ENCODE measurements around the gene TRDMT1.

The TRDMT1 gene

GRCh38 chr10:17177014-17177413 is 24.5 kb downstream of the TRDMT1 start:
- H3K4me2 ChIP-seq (ENCODE audit: low read length), result no peak overlapping the region
- no peak overlapping the region for H3K9ac ChIP-seq (ENCODE audit: low read length)
- H2BK15ac ChIP-seq (replicated peaks; ENCODE audit: low read depth), result no peak overlapping the region
- no peaks in the 10 kb centered on the region for H3K27me3 ChIP-seq (ENCODE audit: insufficient read depth, low read length, poor library complexity)
- no peak overlapping the region for H2AK5ac ChIP-seq (ENCODE audit: low read length)
- no peak for DNase-seq
- no peak overlapping the region for H2BK5ac ChIP-seq (ENCODE audit: low read length)
- WGBS (ENCODE audit: extremely low coverage, insufficient coverage, low lambda C conversion rate), result no CpG with 5 or more reads among the region's 1 CpG
- H3K79me1 ChIP-seq (ENCODE audit: low read length), result no peaks in the 10 kb centered on the region
- no peak overlapping the region for H4K8ac ChIP-seq (ENCODE audit: low read depth, low read length)
- H3K4ac ChIP-seq (ENCODE audit: low read depth, low read length), result no peak overlapping the region
- H2BK120ac ChIP-seq (ENCODE audit: low read depth, low read length), result no peak overlapping the region
- H3K4me1 ChIP-seq (ENCODE audit: control insufficient read depth, low read depth, low read length), result no peaks in the 10 kb centered on the region
- H3K23ac ChIP-seq (ENCODE audit: low read length), result no peak overlapping the region
- H3K56ac ChIP-seq (ENCODE audit: low read length), result no peak overlapping the region
- H3K18ac ChIP-seq (ENCODE audit: low read length), result no peak overlapping the region
- H4K5ac ChIP-seq (ENCODE audit: low read length), result no peak overlapping the region
- no peak overlapping the region for H3K4me3 ChIP-seq (ENCODE audit: low read length)
- H3K79me2 ChIP-seq (ENCODE audit: control insufficient read depth, insufficient read depth, low read length), result no peaks in the 10 kb centered on the region
- no peak overlapping the region for H3K27ac ChIP-seq (ENCODE audit: low read depth, low read length)
- no peaks in the 10 kb centered on the region for H3K36me3 ChIP-seq (ENCODE audit: control insufficient read depth, insufficient read depth, low read length)

- no peak overlapping the region for H2AK5ac ChIP-seq (ENCODE audit: low read length)
- H3K56ac ChIP-seq (ENCODE audit: low read length), result no peak overlapping the region
- no peaks in the 10 kb centered on the region for H3K4me1 ChIP-seq (ENCODE audit: control insufficient read depth, low read depth, low read length)
- no peak overlapping the region for H2BK15ac ChIP-seq (replicated peaks; ENCODE audit: low read depth)
- no peak overlapping the region for H4K8ac ChIP-seq (ENCODE audit: low read depth, low read length)
- no peak overlapping the region for H2BK5ac ChIP-seq (ENCODE audit: low read length)
- no peak overlapping the region for H2BK120ac ChIP-seq (ENCODE audit: low read depth, low read length)
- H3K27ac ChIP-seq (ENCODE audit: low read depth, low read length), result no peak overlapping the region
- no peaks in the 10 kb centered on the region for H3K79me2 ChIP-seq (ENCODE audit: control insufficient read depth, insufficient read depth, low read length)
- no peak overlapping the region for H3K4ac ChIP-seq (ENCODE audit: low read depth, low read length)
- H3K27me3 ChIP-seq (ENCODE audit: insufficient read depth, low read length, poor library complexity), result no peaks in the 10 kb centered on the region
- no peak for DNase-seq
- H3K79me1 ChIP-seq (ENCODE audit: low read length), result no peaks in the 10 kb centered on the region
- no peak overlapping the region for H3K9ac ChIP-seq (ENCODE audit: low read length)
- no peak overlapping the region for H3K4me2 ChIP-seq (ENCODE audit: low read length)
- H3K23ac ChIP-seq (ENCODE audit: low read length), result no peak overlapping the region
- H3K4me3 ChIP-seq (ENCODE audit: low read length), result no peak overlapping the region
- no peak overlapping the region for H3K18ac ChIP-seq (ENCODE audit: low read length)
- no peaks in the 10 kb centered on the region for H3K36me3 ChIP-seq (ENCODE audit: control insufficient read depth, insufficient read depth, low read length)
- no peak overlapping the region for H4K5ac ChIP-seq (ENCODE audit: low read length)
Measured at GRCh38 chr10:17176091-17176490, 25.4 kb downstream of the TRDMT1 start.

- no peaks in the 10 kb centered on the region for H3K4me1 ChIP-seq (ENCODE audit: control insufficient read depth, low read depth, low read length)
- DNase-seq, result no peak
- no peak overlapping the region for H4K8ac ChIP-seq (ENCODE audit: low read depth, low read length)
- no peak overlapping the region for H3K18ac ChIP-seq (ENCODE audit: low read length)
- WGBS (ENCODE audit: extremely low coverage, insufficient coverage, low lambda C conversion rate), result no CpG with 5 or more reads among the region's 4 CpGs
- H3K4me3 ChIP-seq (ENCODE audit: low read length), result no peak overlapping the region
- no peaks in the 10 kb centered on the region for H3K27me3 ChIP-seq (ENCODE audit: insufficient read depth, low read length, poor library complexity)
- no peaks in the 10 kb centered on the region for H3K79me1 ChIP-seq (ENCODE audit: low read length)
- no peak overlapping the region for H3K56ac ChIP-seq (ENCODE audit: low read length)
- no peaks in the 10 kb centered on the region for H3K79me2 ChIP-seq (ENCODE audit: control insufficient read depth, insufficient read depth, low read length)
- no peak overlapping the region for H3K27ac ChIP-seq (ENCODE audit: low read depth, low read length)
- no peak overlapping the region for H3K4ac ChIP-seq (ENCODE audit: low read depth, low read length)
- no peaks in the 10 kb centered on the region for H3K36me3 ChIP-seq (ENCODE audit: control insufficient read depth, insufficient read depth, low read length)
- H2AK5ac ChIP-seq (ENCODE audit: low read length), result no peak overlapping the region
- H3K4me2 ChIP-seq (ENCODE audit: low read length), result no peak overlapping the region
- H2BK5ac ChIP-seq (ENCODE audit: low read length), result no peak overlapping the region
- H3K23ac ChIP-seq (ENCODE audit: low read length), result no peak overlapping the region
- H2BK120ac ChIP-seq (ENCODE audit: low read depth, low read length), result no peak overlapping the region
- no peak overlapping the region for H4K5ac ChIP-seq (ENCODE audit: low read length)
- H2BK15ac ChIP-seq (replicated peaks; ENCODE audit: low read depth), result no peak overlapping the region
- no peak overlapping the region for H3K9ac ChIP-seq (ENCODE audit: low read length)
Measured at GRCh38 chr10:17175551-17175950, 25.9 kb downstream of the TRDMT1 start.

GRCh38 chr10:17174626-17175025 is 26.8 kb downstream of the TRDMT1 start:
- H4K8ac ChIP-seq (ENCODE audit: low read depth, low read length), result no peak overlapping the region
- H3K4ac ChIP-seq (ENCODE audit: low read depth, low read length), result no peak overlapping the region
- H2BK5ac ChIP-seq (ENCODE audit: low read length), result no peak overlapping the region
- no peaks in the 10 kb centered on the region for H3K79me2 ChIP-seq (ENCODE audit: control insufficient read depth, insufficient read depth, low read length)
- no peak overlapping the region for H2BK15ac ChIP-seq (replicated peaks; ENCODE audit: low read depth)
- no peak overlapping the region for H3K4me2 ChIP-seq (ENCODE audit: low read length)
- H3K79me1 ChIP-seq (ENCODE audit: low read length), result no peaks in the 10 kb centered on the region
- no peaks in the 10 kb centered on the region for H3K27me3 ChIP-seq (ENCODE audit: insufficient read depth, low read length, poor library complexity)
- H2BK120ac ChIP-seq (ENCODE audit: low read depth, low read length), result no peak overlapping the region
- no peak overlapping the region for H3K23ac ChIP-seq (ENCODE audit: low read length)
- H4K5ac ChIP-seq (ENCODE audit: low read length), result no peak overlapping the region
- no peak overlapping the region for H3K9ac ChIP-seq (ENCODE audit: low read length)
- no peak overlapping the region for H3K4me3 ChIP-seq (ENCODE audit: low read length)
- H3K18ac ChIP-seq (ENCODE audit: low read length), result no peak overlapping the region
- H3K27ac ChIP-seq (ENCODE audit: low read depth, low read length), result no peak overlapping the region
- no peaks in the 10 kb centered on the region for H3K4me1 ChIP-seq (ENCODE audit: control insufficient read depth, low read depth, low read length)
- no peak overlapping the region for H3K56ac ChIP-seq (ENCODE audit: low read length)
- no peaks in the 10 kb centered on the region for H3K36me3 ChIP-seq (ENCODE audit: control insufficient read depth, insufficient read depth, low read length)
- H2AK5ac ChIP-seq (ENCODE audit: low read length), result no peak overlapping the region
- no peak for DNase-seq

GRCh38 chr10:17171141-17171641 is 30.3 kb downstream of the TRDMT1 start:
- H2BK120ac ChIP-seq (ENCODE audit: low read depth, low read length), result no peak overlapping the region
- H3K36me3 ChIP-seq (ENCODE audit: control insufficient read depth, insufficient read depth, low read length), result no peaks in the 10 kb centered on the region
- H3K4me3 ChIP-seq (ENCODE audit: low read length), result no peak overlapping the region
- H2BK15ac ChIP-seq (replicated peaks; ENCODE audit: low read depth), result no peak overlapping the region
- no peak overlapping the region for H4K8ac ChIP-seq (ENCODE audit: low read depth, low read length)
- no CpG with 5 or more reads among the region's 4 CpGs for WGBS (ENCODE audit: extremely low coverage, insufficient coverage, low lambda C conversion rate)
- no peak overlapping the region for H3K4me2 ChIP-seq (ENCODE audit: low read length)
- H3K79me1 ChIP-seq (ENCODE audit: low read length), result no peaks in the 10 kb centered on the region
- H3K4me1 ChIP-seq (ENCODE audit: control insufficient read depth, low read depth, low read length), result no peaks in the 10 kb centered on the region
- DNase-seq, result peak; percentile 64
- no peak overlapping the region for H3K4ac ChIP-seq (ENCODE audit: low read depth, low read length)
- H3K23ac ChIP-seq (ENCODE audit: low read length), result no peak overlapping the region
- H3K27me3 ChIP-seq (ENCODE audit: insufficient read depth, low read length, poor library complexity), result no peaks in the 10 kb centered on the region
- no peak overlapping the region for H2BK5ac ChIP-seq (ENCODE audit: low read length)
- no peak overlapping the region for H4K5ac ChIP-seq (ENCODE audit: low read length)
- no peak overlapping the region for H2AK5ac ChIP-seq (ENCODE audit: low read length)
- H3K56ac ChIP-seq (ENCODE audit: low read length), result no peak overlapping the region
- no peak overlapping the region for H3K18ac ChIP-seq (ENCODE audit: low read length)
- H3K9ac ChIP-seq (ENCODE audit: low read length), result no peak overlapping the region
- no peaks in the 10 kb centered on the region for H3K79me2 ChIP-seq (ENCODE audit: control insufficient read depth, insufficient read depth, low read length)
- H3K27ac ChIP-seq (ENCODE audit: low read depth, low read length), result no peak overlapping the region

- Histone ChIP-seq H3K27ac (ENCODE audit: low read depth, low read length) (no peak overlapping the region), H3K79me2 (ENCODE audit: control insufficient read depth, insufficient read depth, low read length) (no peaks in the 10 kb centered on the region), H3K79me1 (ENCODE audit: low read length) (no peaks in the 10 kb centered on the region), H2BK5ac (ENCODE audit: low read length) (no peak overlapping the region), H3K36me3 (ENCODE audit: control insufficient read depth, insufficient read depth, low read length) (no peaks in the 10 kb centered on the region), H3K27me3 (ENCODE audit: insufficient read depth, low read length, poor library complexity) (no peaks in the 10 kb centered on the region), H3K4ac (ENCODE audit: low read depth, low read length) (no peak overlapping the region), H2BK120ac (ENCODE audit: low read depth, low read length) (no peak overlapping the region), H3K9ac (ENCODE audit: low read length) (no peak overlapping the region), H3K4me3 (ENCODE audit: low read length) (no peak overlapping the region), H3K4me2 (ENCODE audit: low read length) (no peak overlapping the region), H4K5ac (ENCODE audit: low read length) (no peak overlapping the region), H3K18ac (ENCODE audit: low read length) (no peak overlapping the region), H3K56ac (ENCODE audit: low read length) (no peak overlapping the region), H3K23ac (ENCODE audit: low read length) (no peak overlapping the region), H2BK15ac (replicated peaks; ENCODE audit: low read depth) (no peak overlapping the region), H3K4me1 (ENCODE audit: control insufficient read depth, low read depth, low read length) (no peaks in the 10 kb centered on the region), H2AK5ac (ENCODE audit: low read length) (no peak overlapping the region), H4K8ac (ENCODE audit: low read depth, low read length) (no peak overlapping the region)
- no peak for DNase-seq
- no CpG with 5 or more reads among the region's 4 CpGs for WGBS (ENCODE audit: extremely low coverage, insufficient coverage, low lambda C conversion rate)
Measured at GRCh38 chr10:17169803-17170202, 31.7 kb downstream of the TRDMT1 start.
